RWPE2 (cell line): Measurements from ENCODE around the gene SLC41A3.

Experiments
- ATAC-seq: fragments of 200-7000 bp; cut with Tn5 transposase; 3 replicates; pipeline ENCODE4 v1.9.1; 2021; ENCODE audit warnings: low read depth
- DNase-seq: peaks from one replicate; pipeline ENCODE4 v3.0.0-alpha.2; 2020; ENCODE audit warnings: low spot score
- H3K27ac ChIP-seq: fragments of 450-650 bp; 2 replicates; pipeline ENCODE4 v1.5.1; 2017; ENCODE audit warnings: mild to moderate bottlenecking; ENCODE audit not compliant: poor library complexity, severe bottlenecking
- H3K27me3 ChIP-seq: fragments of 250-450 bp; sonication (Bioruptor Pico); 2 replicates; pipeline ENCODE4 v1.5.1; 2021; ENCODE audit warnings: mild to moderate bottlenecking, moderate library complexity; ENCODE audit not compliant: insufficient read depth, poor library complexity, severe bottlenecking
- H3K36me3 ChIP-seq: fragments of 250-450 bp; sonication (Bioruptor Pico); 2 replicates; pipeline ENCODE4 v1.5.1; 2020; ENCODE audit warnings: low read depth, mild to moderate bottlenecking, moderate library complexity
- H3K4me1 ChIP-seq: fragments of 250-450 bp; sonication (Bioruptor Pico); 2 replicates; pipeline ENCODE4 v1.5.1; 2021; ENCODE audit warnings: mild to moderate bottlenecking, moderate library complexity; ENCODE audit not compliant: insufficient read depth, poor library complexity, severe bottlenecking
- H3K4me3 ChIP-seq: fragments of 250-450 bp; sonication (Bioruptor Pico); 2 replicates; pipeline ENCODE4 v1.5.1; 2021; ENCODE audit warnings: mild to moderate bottlenecking, moderate library complexity; ENCODE audit not compliant: severe bottlenecking
- H3K9me3 ChIP-seq: fragments of 250-450 bp; sonication (Bioruptor Pico); 2 replicates; pipeline ENCODE4 v1.5.1; 2021; ENCODE audit warnings: mild to moderate bottlenecking, moderate library complexity; ENCODE audit not compliant: severe bottlenecking
- CTCF ChIP-seq: fragments of 450-650 bp; IDR thresholded peaks from one replicate; pipeline ENCODE4 v1.5.1; 2017; ENCODE audit warnings: mild to moderate bottlenecking, moderate library complexity; ENCODE audit not compliant: poor library complexity, severe bottlenecking

The SLC41A3 gene

GRCh38 chr3:126034481-126035361 is 49.2 kb downstream of the SLC41A3 start:
- DNase-seq (no peak), ATAC-seq (peak; percentile 35; the same call in 2 of the 3 replicates)
- Histone ChIP-seq H3K36me3 (no peaks in the 10 kb centered on the region), H3K27me3 (no peaks in the 10 kb centered on the region), H3K4me3 (no peak overlapping the region), H3K27ac (no peak overlapping the region), H3K9me3 (no peaks in the 10 kb centered on the region), H3K4me1 (no peaks in the 10 kb centered on the region)
- TF ChIP-seq CTCF = no peak

GRCh38 chr3:126033765-126034164 is 50.2 kb downstream of the SLC41A3 start:
- TF ChIP-seq CTCF = no peak
- Histone ChIP-seq H3K27ac (no peak overlapping the region), H3K27me3 (no peaks in the 10 kb centered on the region), H3K4me1 (no peaks in the 10 kb centered on the region), H3K9me3 (peaks cover 3% of the 10 kb centered on the region), H3K4me3 (no peak overlapping the region), H3K36me3 (no peaks in the 10 kb centered on the region; the same call in 1 of the 2 replicates)
- no peak for DNase-seq
- ATAC-seq = no peak

- no peaks in the 10 kb centered on the region; the same call in 1 of the 2 replicates for H3K36me3 ChIP-seq
- no peak for ATAC-seq
- no peak overlapping the region for H3K4me3 ChIP-seq
- no peak overlapping the region for H3K27ac ChIP-seq
- H3K27me3 ChIP-seq = no peaks in the 10 kb centered on the region
- no peaks in the 10 kb centered on the region for H3K4me1 ChIP-seq
- no peak for DNase-seq
- peaks cover 6% of the 10 kb centered on the region for H3K9me3 ChIP-seq
- no peak for TF ChIP-seq CTCF
Measured at GRCh38 chr3:126033051-126033745, 50.7 kb downstream of the SLC41A3 start.

- Histone ChIP-seq H3K9me3 (peaks cover 8% of the 10 kb centered on the region), H3K36me3 (no peaks in the 10 kb centered on the region; the same call in 1 of the 2 replicates), H3K4me1 (no peaks in the 10 kb centered on the region), H3K27me3 (no peaks in the 10 kb centered on the region), H3K27ac (no peak overlapping the region), H3K4me3 (no peak overlapping the region)
- no peak for DNase-seq
- TF ChIP-seq CTCF = no peak
- ATAC-seq = no peak
Measured at GRCh38 chr3:126031981-126032471, 51.9 kb downstream of the SLC41A3 start.
